Neuronal stem cell (in vitro differentiated cells): ENCODE results near the gene SLC47A1.
A peak's percentile ranks its signal among the peaks of the same experiment; 100 is the strongest.
"Not testable (repeated sequence)": the region's sequence is repeated elsewhere in the genome, so short reads cannot be mapped to it uniquely, and the experiment has no call there.

Experiments used
- DNase-seq: peaks from one replicate; pipeline ENCODE4 v3.0.0-alpha.2; 2013; ENCODE audit warnings: low spot score
- H2AFZ ChIP-seq: one replicate; pipeline ENCODE4 v1.6.1; 2013; ENCODE audit warnings: mild to moderate bottlenecking, low read length, inconsistent platforms
- H2AK5ac ChIP-seq: 2 replicates; pipeline ENCODE4 v1.6.1; 2013; ENCODE audit warnings: low read depth, mild to moderate bottlenecking, inconsistent platforms, low read length, moderate library complexity, mixed read lengths
- H2BK120ac ChIP-seq: 2 replicates; pipeline ENCODE4 v1.6.1; 2013; ENCODE audit warnings: low read depth, mild to moderate bottlenecking, inconsistent platforms, low read length, moderate library complexity, mixed read lengths
- H2BK12ac ChIP-seq: one replicate; pipeline ENCODE4 v1.6.1; 2013; ENCODE audit warnings: low read length, inconsistent platforms
- H2BK15ac ChIP-seq: 2 replicates; pipeline ENCODE4 v1.6.1; 2013; ENCODE audit warnings: mild to moderate bottlenecking, low read length, inconsistent platforms, mixed read lengths
- H2BK5ac ChIP-seq: one replicate; pipeline ENCODE4 v1.6.1; 2013; ENCODE audit warnings: inconsistent platforms, mild to moderate bottlenecking, low read length, moderate library complexity
- H3K14ac ChIP-seq: one replicate; pipeline ENCODE4 v1.6.1; 2013; ENCODE audit warnings: low read length, inconsistent platforms
- H3K18ac ChIP-seq: 2 replicates; pipeline ENCODE4 v1.6.1; 2013; ENCODE audit warnings: low read length, inconsistent platforms
- H3K23ac ChIP-seq: 2 replicates; pipeline ENCODE4 v1.6.1; 2013; ENCODE audit warnings: low read depth, mild to moderate bottlenecking, mixed read lengths, low read length, inconsistent platforms; ENCODE audit not compliant: poor library complexity
- H3K27ac ChIP-seq: replicated peaks from 3 replicates; pipeline ENCODE4 v1.5.1; 2013; ENCODE audit warnings: low read length, inconsistent platforms
- H3K27me3 ChIP-seq, 3 experiments: 2 replicates each; pipeline ENCODE4 v1.6.1; 2013; ENCODE audit warnings: low read length in 3 of 3, mild to moderate bottlenecking in 2 of 3, inconsistent platforms in 1 of 3, low read depth in 1 of 3, mixed read lengths in 1 of 3, moderate library complexity in 1 of 3; ENCODE audit not compliant: control insufficient read depth in 3 of 3, insufficient read depth in 3 of 3
- H3K36me3 ChIP-seq, 2 donors: replicated peaks in 1 of 2; 2 replicates each; pipeline ENCODE4 v1.6.1; 2013; ENCODE audit warnings: low read length in 2 of 2; ENCODE audit not compliant: control insufficient read depth in 2 of 2, insufficient read depth in 2 of 2
- H3K4ac ChIP-seq: 2 replicates; pipeline ENCODE4 v1.6.1; 2013; ENCODE audit warnings: inconsistent platforms, mild to moderate bottlenecking, low read length, moderate library complexity
- H3K4me1 ChIP-seq, 2 donors: 1 replicate in 1 of 2; 2 replicates in 1 of 2; pipeline ENCODE4 v1.6.1; 2013; ENCODE audit warnings: low read length in 2 of 2, low read depth in 1 of 2; ENCODE audit not compliant: control insufficient read depth in 2 of 2, insufficient read depth in 1 of 2
- H3K4me2 ChIP-seq: one replicate; pipeline ENCODE4 v1.6.1; 2013; ENCODE audit warnings: mild to moderate bottlenecking, low read length, inconsistent platforms; ENCODE audit not compliant: insufficient read depth, poor library complexity, severe bottlenecking
- H3K4me3 ChIP-seq, 2 donors: 2 replicates each; pipeline ENCODE4 v1.5.1; 2013; ENCODE audit warnings: low read length in 2 of 2, mild to moderate bottlenecking in 2 of 2, inconsistent platforms in 1 of 2, moderate library complexity in 1 of 2
- H3K79me1 ChIP-seq: one replicate; pipeline ENCODE4 v1.6.1; 2013; ENCODE audit warnings: low read depth, mild to moderate bottlenecking, inconsistent platforms, low read length, moderate library complexity
- H3K9ac ChIP-seq: one replicate; pipeline ENCODE4 v1.6.1; 2013; ENCODE audit warnings: mild to moderate bottlenecking, low read depth, low read length, inconsistent platforms; ENCODE audit not compliant: poor library complexity
- H3K9me3 ChIP-seq, 2 donors: replicated peaks in 1 of 2; 2 replicates each; pipeline versions ENCODE3 to v1.6.1; 2013; ENCODE audit warnings: low read length in 2 of 2, mild to moderate bottlenecking in 2 of 2, inconsistent platforms in 1 of 2, low read depth in 1 of 2, mixed read lengths in 1 of 2, moderate library complexity in 1 of 2; ENCODE audit not compliant: control insufficient read depth in 2 of 2, insufficient read depth in 1 of 2
- H4K8ac ChIP-seq: one replicate; pipeline ENCODE4 v1.6.1; 2013; ENCODE audit warnings: low read depth, mild to moderate bottlenecking, inconsistent platforms, low read length, moderate library complexity
- H4K91ac ChIP-seq: one replicate; pipeline ENCODE4 v1.6.1; 2013; ENCODE audit warnings: low read length, low read depth, mild to moderate bottlenecking, inconsistent platforms; ENCODE audit not compliant: poor library complexity
- WGBS, 2 donors: extraction: QIAGEN DNeasy Blood & Tissue Kit; methylation state at CpG; one replicate each; pipeline ENCODE4 v1.1.7; 2013; ENCODE audit warnings: missing lambda C conversion rate in 2 of 2, mixed read lengths in 1 of 2; ENCODE audit not compliant: insufficient read length in 2 of 2, insufficient replicate concordance in 1 of 2; ENCODE audit errors: extremely low coverage in 2 of 2; 5-methylcytosine and 5-hydroxymethylcytosine counted together

The SLC47A1 gene

DNA sequence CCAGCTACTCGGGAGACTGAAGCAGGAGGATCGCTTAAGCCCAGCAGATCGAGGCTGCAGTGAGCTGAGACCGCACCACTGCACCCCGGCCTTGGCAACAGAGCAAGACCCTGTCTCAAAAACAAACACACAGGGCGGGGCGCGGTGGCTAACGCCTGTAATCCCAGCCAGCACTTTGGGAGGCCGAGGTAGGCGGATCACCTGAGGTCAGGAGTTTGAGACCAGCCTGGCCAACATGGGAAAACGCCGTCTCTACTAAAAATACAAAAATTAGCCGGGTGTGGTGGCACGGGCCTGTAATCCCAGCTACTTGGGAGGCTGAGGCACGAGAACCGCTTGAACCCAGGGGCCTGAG is 46.9 kb downstream of the SLC47A1 start:
- H3K79me1 ChIP-seq, H4K91ac ChIP-seq, H3K4me2 ChIP-seq, H3K9me3 ChIP-seq, H2BK120ac ChIP-seq, H2BK12ac ChIP-seq, H3K36me3 ChIP-seq, DNase-seq, H3K9ac ChIP-seq, H2BK15ac ChIP-seq, H3K4me1 ChIP-seq, H4K8ac ChIP-seq, H2BK5ac ChIP-seq, H2AFZ ChIP-seq, H3K23ac ChIP-seq, H3K27ac ChIP-seq, H3K4me3 ChIP-seq, H3K14ac ChIP-seq, H3K4ac ChIP-seq: not testable (repeated sequence)
- Histone ChIP-seq H3K27me3 (peaks cover 0 to 13% (median 4%) of the 10 kb centered on the region in 3 experiments), H2AK5ac (peak overlapping the region; percentile 35), H3K18ac (peak overlapping the region; percentile 44)
- no CpG with 5 or more reads among the region's 17 CpGs for WGBS, 2 donors

DNA sequence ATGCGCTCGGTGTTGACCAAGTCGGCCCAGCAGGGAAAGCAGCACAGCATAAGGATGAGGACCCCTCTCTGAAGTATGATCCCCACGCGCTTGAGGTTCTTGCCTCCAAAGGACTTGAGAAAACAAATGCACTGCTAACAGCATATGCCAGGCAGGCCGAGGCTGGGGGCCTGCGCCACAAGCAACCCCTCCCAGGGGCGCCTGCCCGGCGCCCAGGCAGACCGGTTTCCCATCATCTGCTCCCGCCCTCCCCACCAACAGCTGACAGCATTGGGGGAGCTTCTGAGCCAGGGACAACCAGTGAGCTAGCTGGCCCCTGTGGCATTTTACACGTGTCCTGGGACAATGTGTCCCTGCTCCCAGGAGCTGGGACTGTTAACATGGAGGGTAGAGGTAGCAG is 48.5 kb downstream of the SLC47A1 start:
- H3K79me1 ChIP-seq, H3K36me3 ChIP-seq, H2BK15ac ChIP-seq, H2BK12ac ChIP-seq, DNase-seq, H3K23ac ChIP-seq, H3K18ac ChIP-seq, H3K9ac ChIP-seq, H3K4me1 ChIP-seq, H4K8ac ChIP-seq, H3K9me3 ChIP-seq, H2BK5ac ChIP-seq, H3K14ac ChIP-seq, H3K27ac ChIP-seq, H2BK120ac ChIP-seq, H2AFZ ChIP-seq, H2AK5ac ChIP-seq, H3K4ac ChIP-seq, H3K4me3 ChIP-seq, H4K91ac ChIP-seq, H3K4me2 ChIP-seq: not testable (repeated sequence)
- peaks cover 0 to 13% (median 4%) of the 10 kb centered on the region in 3 experiments for H3K27me3 ChIP-seq
- WGBS, 2 donors, result no CpG with 5 or more reads among the region's 13 CpGs

DNA sequence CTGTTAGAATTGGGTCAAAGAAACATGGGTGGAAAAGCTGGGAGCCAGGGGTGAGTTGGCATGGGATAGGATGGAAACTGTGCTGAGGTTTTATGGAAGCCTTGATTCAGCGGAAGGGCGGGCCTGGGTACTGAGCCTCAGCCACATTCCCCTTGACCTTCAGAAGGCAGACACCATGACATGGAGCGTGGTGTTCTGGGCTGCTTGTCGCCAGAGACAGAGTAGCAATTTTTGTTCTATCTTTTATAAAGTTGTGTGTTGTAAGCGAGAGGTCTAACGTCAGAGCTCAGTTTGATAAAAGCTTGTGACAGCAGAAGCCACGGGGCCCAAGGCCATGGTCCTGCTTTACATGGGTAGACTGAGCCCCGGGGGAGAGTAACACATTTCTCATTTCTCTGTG is 50.2 kb downstream of the SLC47A1 start:
- H2AK5ac ChIP-seq, result no peak overlapping the region
- no peak for DNase-seq
- H3K4me2 ChIP-seq, result no peak overlapping the region
- no peak overlapping the region for H2BK15ac ChIP-seq
- H3K27ac ChIP-seq, result no peak overlapping the region
- H2BK12ac ChIP-seq, result no peak overlapping the region
- H4K91ac ChIP-seq, result no peak overlapping the region
- H3K36me3 ChIP-seq, result no peaks in the 10 kb centered on the region
- no peak overlapping the region for H3K4ac ChIP-seq
- no peak overlapping the region for H2AFZ ChIP-seq
- no peak overlapping the region for H3K18ac ChIP-seq
- WGBS, 2 donors, result no CpG with 5 or more reads among the region's 8 CpGs
- no peaks in the 10 kb centered on the region for H3K79me1 ChIP-seq
- H4K8ac ChIP-seq, result no peak overlapping the region
- H2BK5ac ChIP-seq, result no peak overlapping the region
- H3K9ac ChIP-seq, result no peak overlapping the region
- no peaks in the 10 kb centered on the region for H3K4me1 ChIP-seq
- no peak overlapping the region for H3K14ac ChIP-seq
- H3K27me3 ChIP-seq, result peaks cover 0 to 13% (median 4%) of the 10 kb centered on the region in 3 experiments
- H3K9me3 ChIP-seq, result no peaks in the 10 kb centered on the region
- H2BK120ac ChIP-seq, result no peak overlapping the region
- no peak overlapping the region for H3K4me3 ChIP-seq
- no peak overlapping the region for H3K23ac ChIP-seq

DNA sequence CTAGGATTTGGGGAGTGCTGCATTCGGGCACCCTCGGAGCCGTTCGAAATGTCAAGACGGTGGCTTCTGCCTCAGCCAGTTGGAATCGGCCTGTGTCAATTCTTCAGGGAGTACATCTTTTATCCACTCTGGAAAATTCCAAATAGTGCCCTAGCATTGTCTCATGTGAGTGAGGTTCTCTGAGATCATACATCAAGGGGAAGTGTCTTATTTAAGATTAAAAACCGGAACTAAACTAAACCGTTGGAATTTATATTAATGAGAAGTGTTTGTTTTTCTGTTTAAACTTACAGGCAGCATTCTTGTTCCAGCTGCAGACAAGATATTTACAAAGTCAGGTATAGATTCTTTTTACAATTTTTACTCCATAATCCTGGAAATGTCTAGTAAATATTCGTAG is 56.8 kb downstream of the SLC47A1 start:
- Histone ChIP-seq H3K4ac (no peak overlapping the region), H2BK12ac (no peak overlapping the region), H3K23ac (no peak overlapping the region), H2AFZ (no peak overlapping the region), H2BK120ac (no peak overlapping the region), H4K91ac (no peak overlapping the region), H3K4me3 (no peak overlapping the region), H3K79me1 (no peaks in the 10 kb centered on the region), H2BK5ac (no peak overlapping the region), H3K9me3 (no peaks in the 10 kb centered on the region), H3K4me1 (peaks cover 0 to 7% of the 10 kb centered on the region in 2 donors), H4K8ac (no peak overlapping the region), H3K4me2 (no peak overlapping the region), H2BK15ac (no peak overlapping the region), H3K27ac (no peak overlapping the region), H3K14ac (no peak overlapping the region), H3K36me3 (no peaks in the 10 kb centered on the region), H3K9ac (no peak overlapping the region), H3K18ac (no peak overlapping the region), H2AK5ac (no peak overlapping the region), H3K27me3 (peaks cover 0 to 5% (median 0%) of the 10 kb centered on the region in 3 experiments)
- no peak for DNase-seq
- no CpG with 5 or more reads among the region's 9 CpGs for WGBS, 2 donors
